ENCODE data around the gene USP30. TPM values are rescaled to one million over a fixed set of nuclear protein-coding genes. Genes with fewer than 3 reads are reported as not detected.

The USP30 gene
- total RNA-seq, 2 donors from 2014 or later = 7.3 to 14.5 TPM

GRCh38 chr12:109069307-109070271 is 17.2 kb downstream of the USP30 start:
- no peak for ATAC-seq
- H3K36me3 ChIP-seq (replicated peaks in 1 of 2; ENCODE audit: insufficient read depth in 1 of 2, low read depth in 2 of 2) = peaks cover 4 to 11% of the 10 kb centered on the region in 2 donors
- 87 to 93% methylated on average over 17 of the region's 17 CpGs for WGBS, 2 donors

GRCh38 chr12:109074866-109075265 is 22.5 kb downstream of the USP30 start:
- Histone ChIP-seq H3K9me3 (no peaks in the 10 kb centered on the region), H3K4me1 (no peaks in the 10 kb centered on the region), H3K27ac (no peak overlapping the region), H3K27me3 (no peaks in the 10 kb centered on the region), H3K4me3 (no peak overlapping the region), H3K36me3 (replicated peaks in 1 of 2; ENCODE audit: insufficient read depth in 1 of 2, low read depth in 2 of 2) (peaks cover 6 to 9% of the 10 kb centered on the region in 2 donors)
- ATAC-seq = no peak
- intact Hi-C loops (cut with DNase I) = no loop called here
- TF ChIP-seq POLR2A (IDR thresholded peaks at IDR 0.05) (no peak), CTCF (IDR thresholded peaks at IDR 0.05) (no peak)
- no peak for DNase-seq

More at GRCh38 chr12:109069307-109070271, 17.2 kb downstream of the USP30 start:
- no peak overlapping the region for H3K27ac ChIP-seq
- intact Hi-C loops (cut with DNase I) = no loop called here
- no peak for TF ChIP-seq CTCF (IDR thresholded peaks at IDR 0.05)
- no peak for TF ChIP-seq POLR2A (IDR thresholded peaks at IDR 0.05)
- H3K4me1 ChIP-seq = peaks cover 35% of the 10 kb centered on the region
- H3K4me3 ChIP-seq = no peak overlapping the region
- H3K27me3 ChIP-seq = no peaks in the 10 kb centered on the region
- H3K9me3 ChIP-seq = no peaks in the 10 kb centered on the region
- DNase-seq = no peak

- no peak overlapping the region for H3K4me3 ChIP-seq
- H3K9me3 ChIP-seq = no peaks in the 10 kb centered on the region
- 93 to 94% methylated on average over 12 to 14 of the region's 14 CpGs for WGBS, 2 donors
- peaks cover 0 to 24% of the 10 kb centered on the region in 2 donors for H3K36me3 ChIP-seq (replicated peaks in 1 of 2; ENCODE audit: insufficient read depth in 1 of 2, low read depth in 2 of 2)
- intact Hi-C loops (cut with DNase I) = loop anchor here (10.0 kb wide), 1 partner anchor 128 kb away; no protein-coding TSS in a partner anchor
- DNase-seq = no peak
- ATAC-seq = no peak
- H3K27me3 ChIP-seq = no peaks in the 10 kb centered on the region
- TF ChIP-seq POLR2A (IDR thresholded peaks at IDR 0.05) (no peak), CTCF (IDR thresholded peaks at IDR 0.05) (no peak)
- peaks cover 23% of the 10 kb centered on the region for H3K4me1 ChIP-seq
- no peak overlapping the region for H3K27ac ChIP-seq
Observed at GRCh38 chr12:109082751-109083150, 30.4 kb downstream of the USP30 start.

- WGBS, 2 donors = 17 to 43% methylated on average over 2 of the region's 2 CpGs
- no peak for DNase-seq
- TF ChIP-seq CTCF (IDR thresholded peaks at IDR 0.05) = no peak
- no peak for TF ChIP-seq POLR2A (IDR thresholded peaks at IDR 0.05)
- peak; percentile 71 for ATAC-seq
- intact Hi-C loops (cut with DNase I) = loop anchor here (10.0 kb wide), 1 partner anchor 130 kb away; no protein-coding TSS in a partner anchor
- Histone ChIP-seq H3K36me3 (replicated peaks in 1 of 2; ENCODE audit: insufficient read depth in 1 of 2, low read depth in 2 of 2) (peaks cover 0 to 26% of the 10 kb centered on the region in 2 donors), H3K9me3 (no peaks in the 10 kb centered on the region), H3K27me3 (no peaks in the 10 kb centered on the region), H3K4me1 (peaks cover 27% of the 10 kb centered on the region), H3K27ac (peak overlapping the region in 1 of 4 donors; percentile 17), H3K4me3 (no peak overlapping the region)
Observed at GRCh38 chr12:109084425-109084824, 32.0 kb downstream of the USP30 start.

Data from body of pancreas (tissue), 4 donors.